Measurements from ENCODE around the gene PTPRE.

- no peak for TF ChIP-seq CTCF (conservative IDR thresholded peaks at IDR 0.05)
- TF ChIP-seq EZH2 (IDR thresholded peaks at IDR 0.05; ENCODE audit: low read depth): no peak
These were observed 90.4 kb downstream of the PTPRE start for GRCh38 chr10:127997271-127997670.
